Endothelial cell (in vitro differentiated cells): ENCODE results near the gene CENPM. TPM values are rescaled to one million over a fixed set of nuclear protein-coding genes. Genes with fewer than 3 reads are reported as not detected.

Experiments used
- DNase-seq: peaks from one replicate; pipeline ENCODE4 v3.0.0; 2021; ENCODE audit warnings: low spot score
- H3K27ac Mint-ChIP-seq: one replicate; pipeline ENCODE4 v1.8.0; 2021; ENCODE audit warnings: mixed read lengths, inconsistent platforms; ENCODE audit not compliant: unreplicated experiment
- H3K27me3 Mint-ChIP-seq: one replicate; pipeline ENCODE4 v1.8.0; 2021; ENCODE audit warnings: mild to moderate bottlenecking, moderate library complexity, mixed read lengths, inconsistent platforms; ENCODE audit not compliant: unreplicated experiment
- H3K36me3 Mint-ChIP-seq: one replicate; pipeline ENCODE4 v1.8.0; 2021; ENCODE audit warnings: mild to moderate bottlenecking, low read depth, mixed read lengths, inconsistent platforms; ENCODE audit not compliant: unreplicated experiment
- H3K4me1 Mint-ChIP-seq: one replicate; pipeline ENCODE4 v1.8.0; 2021; ENCODE audit warnings: mild to moderate bottlenecking, mixed read lengths, inconsistent platforms; ENCODE audit not compliant: unreplicated experiment
- H3K4me3 Mint-ChIP-seq: one replicate; pipeline ENCODE4 v1.8.0; 2021; ENCODE audit warnings: mild to moderate bottlenecking, mixed read lengths, inconsistent platforms; ENCODE audit not compliant: unreplicated experiment
- H3K9me3 Mint-ChIP-seq: one replicate; pipeline ENCODE4 v1.8.0; 2021; ENCODE audit warnings: mixed read lengths, inconsistent platforms; ENCODE audit not compliant: unreplicated experiment
- total RNA-seq: library from RNA; stranded (reverse); fragmentation: NEBNext Ultra II Directional; extraction: Animal tissue kit (Norgen Biotek cat#: 25700); gene quantifications from one replicate; pipeline ENCODE4 v1.2.1, GENCODE V29; 2021; ENCODE audit not compliant: unreplicated experiment
- TF ChIP-seq, protein P1 (sequence below): fragments of 200-600 bp; sonication (generic); IDR thresholded peaks from one replicate; pipeline ENCODE4 v1.5.0; 2021; ENCODE audit warnings: antibody characterized with exemption; ENCODE audit not compliant: unreplicated experiment

The CENPM gene
- total RNA-seq, 1 donor from 2014 or later = 5.2 TPM

- peaks cover 31% of the 10 kb centered on the region for H3K4me1 Mint-ChIP-seq
- no peaks in the 10 kb centered on the region for H3K9me3 Mint-ChIP-seq
- TF ChIP-seq, protein P1, sequence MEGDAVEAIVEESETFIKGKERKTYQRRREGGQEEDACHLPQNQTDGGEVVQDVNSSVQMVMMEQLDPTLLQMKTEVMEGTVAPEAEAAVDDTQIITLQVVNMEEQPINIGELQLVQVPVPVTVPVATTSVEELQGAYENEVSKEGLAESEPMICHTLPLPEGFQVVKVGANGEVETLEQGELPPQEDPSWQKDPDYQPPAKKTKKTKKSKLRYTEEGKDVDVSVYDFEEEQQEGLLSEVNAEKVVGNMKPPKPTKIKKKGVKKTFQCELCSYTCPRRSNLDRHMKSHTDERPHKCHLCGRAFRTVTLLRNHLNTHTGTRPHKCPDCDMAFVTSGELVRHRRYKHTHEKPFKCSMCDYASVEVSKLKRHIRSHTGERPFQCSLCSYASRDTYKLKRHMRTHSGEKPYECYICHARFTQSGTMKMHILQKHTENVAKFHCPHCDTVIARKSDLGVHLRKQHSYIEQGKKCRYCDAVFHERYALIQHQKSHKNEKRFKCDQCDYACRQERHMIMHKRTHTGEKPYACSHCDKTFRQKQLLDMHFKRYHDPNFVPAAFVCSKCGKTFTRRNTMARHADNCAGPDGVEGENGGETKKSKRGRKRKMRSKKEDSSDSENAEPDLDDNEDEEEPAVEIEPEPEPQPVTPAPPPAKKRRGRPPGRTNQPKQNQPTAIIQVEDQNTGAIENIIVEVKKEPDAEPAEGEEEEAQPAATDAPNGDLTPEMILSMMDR = no peak
- H3K36me3 Mint-ChIP-seq = no peaks in the 10 kb centered on the region
- DNase-seq = peak; percentile 4
- H3K4me3 Mint-ChIP-seq = no peak overlapping the region
- peaks cover 23% of the 10 kb centered on the region for H3K27me3 Mint-ChIP-seq
- H3K27ac Mint-ChIP-seq = no peak overlapping the region
Measured at GRCh38 chr22:41916745-41917358, 30.1 kb downstream of the CENPM start.

GRCh38 chr22:41915786-41916493 lies 31.0 kb downstream of the CENPM start:
- Mint-ChIP-seq H3K27ac (no peak overlapping the region), H3K4me3 (no peak overlapping the region)

DNA sequence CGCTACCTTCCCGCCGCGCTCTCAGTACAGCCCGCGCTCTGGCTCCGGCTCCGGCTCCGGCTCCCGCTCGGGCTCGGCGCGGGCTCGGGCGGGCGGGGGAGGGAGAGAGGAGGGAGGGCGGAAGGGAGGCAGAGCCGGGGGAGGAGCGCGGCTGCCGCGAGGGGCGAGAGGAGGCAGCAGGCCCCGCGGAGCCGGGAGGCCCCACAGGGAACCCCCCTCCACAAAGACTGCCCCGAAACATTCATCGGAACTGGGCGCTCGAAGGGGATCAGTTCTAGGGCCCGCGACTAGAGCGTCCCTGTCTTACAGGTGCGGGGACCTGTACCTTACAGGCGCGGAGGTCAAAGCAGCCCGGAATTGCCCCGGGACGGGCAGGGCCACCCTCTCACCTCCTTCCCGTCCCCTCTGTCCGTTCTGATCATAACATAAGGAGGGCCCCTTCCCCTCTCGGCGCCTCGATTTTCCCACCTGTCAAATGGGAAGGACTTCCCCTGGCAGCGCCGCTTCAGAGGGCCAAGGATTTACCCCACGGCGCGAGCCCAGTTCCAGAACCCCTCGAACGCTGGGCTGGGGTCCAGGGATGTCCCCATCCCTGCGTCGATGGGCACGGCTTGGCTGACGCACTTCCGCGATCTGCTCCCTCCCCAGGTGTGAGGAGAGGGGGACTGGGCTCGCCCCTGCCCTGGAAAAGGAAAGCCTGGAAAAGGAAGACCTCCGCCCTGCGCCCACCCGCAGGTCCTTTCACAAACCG lies 31.7 kb downstream of the CENPM start, which contains the start of gene SHISA8:
TSS of gene SHISA8 (minus strand) at position 40 of the 751 bp plus-strand sequence. CDS start 407 bp downstream, outside the sequence.
- peak; percentile 64 for DNase-seq
- Mint-ChIP-seq H3K36me3 (no peaks in the 10 kb centered on the region), H3K27me3 (peaks cover 30% of the 10 kb centered on the region), H3K27ac (no peak within 1 kb of the TSS), H3K9me3 (no peaks in the 10 kb centered on the region), H3K4me1 (peaks cover 21% of the 10 kb centered on the region), H3K4me3 (no peak within 1 kb of the TSS)
- TF ChIP-seq, protein P1 = no peak

More at GRCh38 chr22:41915786-41916493, 31.0 kb downstream of the CENPM start:
- TF ChIP-seq, protein P1 = no peak
- no peak for DNase-seq
- Mint-ChIP-seq H3K27me3 (peaks cover 30% of the 10 kb centered on the region), H3K36me3 (no peaks in the 10 kb centered on the region), H3K9me3 (no peaks in the 10 kb centered on the region), H3K4me1 (peaks cover 27% of the 10 kb centered on the region)

GRCh38 chr22:41914611-41915034 lies 32.3 kb downstream of the CENPM start:
- Mint-ChIP-seq H3K27me3 (peaks cover 30% of the 10 kb centered on the region), H3K9me3 (no peaks in the 10 kb centered on the region), H3K27ac (no peak overlapping the region), H3K4me1 (peaks cover 21% of the 10 kb centered on the region), H3K4me3 (no peak overlapping the region), H3K36me3 (no peaks in the 10 kb centered on the region)
- DNase-seq = peak; percentile 6
- TF ChIP-seq, protein P1 = no peak
